Measurements from ENCODE around the gene PKLR.
"Not testable (repeated sequence)": the region's sequence is repeated elsewhere in the genome, so short reads cannot be mapped to it uniquely, and the experiment has no call there.

Gene PKLR

GRCh38 chr1:155318082-155318481 lies 16.8 kb upstream of the PKLR start:
- no peak for DNase-seq (ENCODE audit: low read depth in 3 of 3)

GRCh38 chr1:155316922-155317321 lies 15.7 kb upstream of the PKLR start:
- DNase-seq (ENCODE audit: low read depth in 3 of 3): no peak

- no peak for DNase-seq (ENCODE audit: low read depth in 3 of 3)
Observed at GRCh38 chr1:155313261-155313660, 12.0 kb upstream of the PKLR start.

- DNase-seq (ENCODE audit: low read depth in 3 of 3): no peak
Observed at GRCh38 chr1:155309423-155310021, 8.3 kb upstream of the PKLR start.

GRCh38 chr1:155308493-155309422 lies 7.5 kb upstream of the PKLR start, which contains the start of gene FDPS:
TSS of gene FDPS (plus strand) at chr1:155308866. CDS start at chr1:155309790, 924 bp downstream.
- DNase-seq (ENCODE audit: low read depth in 3 of 3): peak; percentile 92 to 98 (median 96)

GRCh38 chr1:155307247-155307740 lies 6.1 kb upstream of the PKLR start:
- no peak for DNase-seq (ENCODE audit: low read depth in 3 of 3)

GRCh38 chr1:155305881-155306391 lies 4.7 kb upstream of the PKLR start:
- DNase-seq (ENCODE audit: low read depth in 3 of 3): no peak

- DNase-seq (ENCODE audit: low read depth in 3 of 3): no peak
Observed at GRCh38 chr1:155304558-155305063, 3.4 kb upstream of the PKLR start.

- no peak for DNase-seq (ENCODE audit: low read depth in 3 of 3)
Observed at GRCh38 chr1:155300553-155301329, 497 bp downstream of the PKLR start.

- DNase-seq (ENCODE audit: low read depth in 3 of 3): no peak
Observed at GRCh38 chr1:155300024-155300423, 1.2 kb downstream of the PKLR start.

- no peak for DNase-seq (ENCODE audit: low read depth in 3 of 3)
Observed at GRCh38 chr1:155297384-155297783, 3.9 kb downstream of the PKLR start.

GRCh38 chr1:155296661-155297060 lies 4.6 kb downstream of the PKLR start:
- DNase-seq (ENCODE audit: low read depth in 3 of 3): no peak

- no peak for DNase-seq (ENCODE audit: low read depth in 3 of 3)
Observed at GRCh38 chr1:155295942-155296267, 5.3 kb downstream of the PKLR start.

- no peak for DNase-seq (ENCODE audit: low read depth in 3 of 3)
Observed at GRCh38 chr1:155295183-155295941, 5.9 kb downstream of the PKLR start.

GRCh38 chr1:155294520-155295182 lies 6.6 kb downstream of the PKLR start:
- DNase-seq (ENCODE audit: low read depth in 3 of 3): no peak

- DNase-seq (ENCODE audit: low read depth in 3 of 3): no peak
Observed at GRCh38 chr1:155293086-155293749, 8.0 kb downstream of the PKLR start.

GRCh38 chr1:155291006-155291405 lies 10.2 kb downstream of the PKLR start:
- DNase-seq (ENCODE audit: low read depth in 3 of 3): not testable (repeated sequence)

GRCh38 chr1:155287987-155288543 lies 13.2 kb downstream of the PKLR start:
- DNase-seq (ENCODE audit: low read depth in 3 of 3): no peak

GRCh38 chr1:155286544-155286943 lies 14.7 kb downstream of the PKLR start:
- DNase-seq (ENCODE audit: low read depth in 3 of 3): no peak

GRCh38 chr1:155285631-155286044 lies 15.6 kb downstream of the PKLR start:
- DNase-seq (ENCODE audit: low read depth in 3 of 3): no peak
